Peyer's patch (tissue), 4 donors: ENCODE results near the gene PIP4P1.

Source experiments
- POLR2A ChIP-seq, 2 donors: fragments of 450-650 bp; IDR thresholded peaks; one replicate each; pipeline ENCODE4 v1.5.1; 2017; ENCODE audit warnings: antibody characterized with exemption in 2 of 2, mild to moderate bottlenecking in 2 of 2, moderate library complexity in 2 of 2
- TF ChIP-seq, protein P1 (sequence below), 6 experiments: fragments of 450-650 bp in 4 of 6; fragments of 200-600 bp in 2 of 6; sonication (generic) in 1 of 6; IDR thresholded peaks; one replicate each; pipeline ENCODE4 v1.5.1; 2017 to 2019; ENCODE audit warnings: antibody characterized with exemption in 6 of 6, mild to moderate bottlenecking in 3 of 6, moderate library complexity in 1 of 6

- TF ChIP-seq, protein P1, sequence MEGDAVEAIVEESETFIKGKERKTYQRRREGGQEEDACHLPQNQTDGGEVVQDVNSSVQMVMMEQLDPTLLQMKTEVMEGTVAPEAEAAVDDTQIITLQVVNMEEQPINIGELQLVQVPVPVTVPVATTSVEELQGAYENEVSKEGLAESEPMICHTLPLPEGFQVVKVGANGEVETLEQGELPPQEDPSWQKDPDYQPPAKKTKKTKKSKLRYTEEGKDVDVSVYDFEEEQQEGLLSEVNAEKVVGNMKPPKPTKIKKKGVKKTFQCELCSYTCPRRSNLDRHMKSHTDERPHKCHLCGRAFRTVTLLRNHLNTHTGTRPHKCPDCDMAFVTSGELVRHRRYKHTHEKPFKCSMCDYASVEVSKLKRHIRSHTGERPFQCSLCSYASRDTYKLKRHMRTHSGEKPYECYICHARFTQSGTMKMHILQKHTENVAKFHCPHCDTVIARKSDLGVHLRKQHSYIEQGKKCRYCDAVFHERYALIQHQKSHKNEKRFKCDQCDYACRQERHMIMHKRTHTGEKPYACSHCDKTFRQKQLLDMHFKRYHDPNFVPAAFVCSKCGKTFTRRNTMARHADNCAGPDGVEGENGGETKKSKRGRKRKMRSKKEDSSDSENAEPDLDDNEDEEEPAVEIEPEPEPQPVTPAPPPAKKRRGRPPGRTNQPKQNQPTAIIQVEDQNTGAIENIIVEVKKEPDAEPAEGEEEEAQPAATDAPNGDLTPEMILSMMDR (IDR thresholded peaks at IDR 0.05) = no peak
- no peak for TF ChIP-seq POLR2A (IDR thresholded peaks at IDR 0.05)
These were observed 32.4 kb upstream of the PIP4P1 start for GRCh38 chr14:20493634-20494033.
